GM19043 (cell line): ENCODE measurements around the gene ZC3H8.
"Not testable (repeated sequence)": the region's sequence is repeated elsewhere in the genome, so short reads cannot be mapped to it uniquely, and the experiment has no call there.

Source experiments
- ATAC-seq: cut with Tn5 transposase; IDR thresholded peaks from one replicate; pipeline ENCODE4 v1.9.1; 2021; ENCODE audit warnings: low read depth; ENCODE audit not compliant: unreplicated experiment

ZC3H8 gene

GRCh38 chr2:112260295-112260625, 5.4 kb upstream of the ZC3H8 start:
- ATAC-seq: no peak

DNA sequence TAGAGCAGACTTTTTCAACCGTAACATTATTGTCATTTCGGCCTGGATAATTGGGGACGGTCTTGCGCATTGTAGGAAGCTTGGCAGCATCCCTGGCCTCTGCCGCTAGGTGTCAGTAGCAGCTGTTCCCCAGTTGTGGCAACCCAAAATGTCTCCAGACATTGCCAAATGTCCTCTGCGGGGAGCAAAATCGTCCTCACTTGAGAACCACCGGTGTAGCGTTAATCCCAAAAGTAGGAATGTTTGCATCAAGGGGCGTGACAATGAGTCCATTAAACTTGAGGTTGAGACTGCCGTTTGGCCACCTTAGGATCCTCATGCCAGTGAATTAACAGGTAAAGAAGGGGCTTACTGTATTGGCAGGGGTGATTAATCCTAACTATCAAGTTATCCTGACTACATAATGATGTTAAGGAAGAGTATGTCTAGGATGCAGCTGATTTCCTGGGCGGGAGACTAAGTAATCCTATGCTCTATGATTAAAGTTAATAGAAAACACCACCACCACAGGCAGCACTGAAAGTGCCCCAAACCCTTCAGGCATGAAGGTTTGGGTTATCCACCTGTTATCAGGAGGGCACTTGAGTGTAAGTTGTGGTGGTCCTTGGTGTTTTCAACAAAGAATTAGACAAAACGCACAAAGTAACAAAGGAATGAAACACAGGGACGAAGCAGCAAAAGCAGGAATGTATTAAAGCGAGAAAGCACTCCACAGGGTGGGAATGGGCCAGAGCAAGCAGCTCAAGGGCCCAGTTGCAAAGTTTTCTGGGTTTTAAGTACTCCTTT, 4.9 kb upstream of the ZC3H8 start:
- no peak for ATAC-seq

GRCh38 chr2:112257575-112257974, 2.7 kb upstream of the ZC3H8 start:
- ATAC-seq: no peak

GRCh38 chr2:112256654-112257053, 1.8 kb upstream of the ZC3H8 start:
- ATAC-seq: no peak

DNA sequence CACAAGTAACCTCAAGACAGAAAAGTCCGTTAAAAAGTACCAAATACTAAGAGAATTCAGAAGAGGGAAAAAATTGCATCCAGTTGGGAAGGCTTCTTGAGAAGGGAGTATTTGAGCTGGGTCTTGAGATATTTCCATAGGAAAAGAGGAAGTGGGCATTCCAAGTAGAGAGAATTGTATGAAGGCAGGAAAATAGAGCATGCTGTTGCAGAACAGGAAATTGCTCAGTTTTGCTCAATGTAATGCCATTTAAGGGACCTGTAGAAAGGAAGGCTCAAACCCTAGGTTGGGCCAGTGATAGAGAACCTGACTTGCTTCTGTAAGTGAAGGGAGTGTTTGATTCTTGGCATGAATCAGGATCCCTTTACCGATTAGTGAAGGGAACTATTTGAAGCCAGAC, 1.0 kb upstream of the ZC3H8 start:
- ATAC-seq: no peak

- no peak for ATAC-seq
Measured at GRCh38 chr2:112253261-112253815, 1.5 kb downstream of the ZC3H8 start.

- no peak for ATAC-seq
Measured at GRCh38 chr2:112251271-112251670, 3.6 kb downstream of the ZC3H8 start.

- ATAC-seq: no peak
Measured at GRCh38 chr2:112244854-112245253, 10.0 kb downstream of the ZC3H8 start.

- no peak for ATAC-seq
Measured at GRCh38 chr2:112243233-112243632, 11.6 kb downstream of the ZC3H8 start.

- no peak for ATAC-seq
Measured at GRCh38 chr2:112242384-112242783, 12.5 kb downstream of the ZC3H8 start.

DNA sequence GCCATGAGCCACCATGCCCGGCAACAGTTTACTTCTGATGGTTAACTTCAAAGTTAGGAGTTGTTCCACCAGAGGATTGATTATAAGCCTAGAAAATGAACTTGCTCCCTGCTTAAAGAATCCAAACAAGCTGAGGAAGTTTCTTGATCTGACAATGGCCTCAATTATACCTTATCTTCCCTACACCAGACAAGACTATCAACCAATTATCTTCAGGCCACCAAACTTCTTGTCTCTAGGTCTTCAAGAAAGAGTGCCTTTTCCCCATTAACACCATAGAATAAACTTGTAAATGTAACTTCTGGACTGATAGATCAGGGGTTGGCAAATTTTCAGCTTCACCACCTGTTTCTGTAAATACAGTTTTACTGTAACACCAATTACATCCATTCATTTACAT, 15.0 kb downstream of the ZC3H8 start:
- no peak for ATAC-seq

DNA sequence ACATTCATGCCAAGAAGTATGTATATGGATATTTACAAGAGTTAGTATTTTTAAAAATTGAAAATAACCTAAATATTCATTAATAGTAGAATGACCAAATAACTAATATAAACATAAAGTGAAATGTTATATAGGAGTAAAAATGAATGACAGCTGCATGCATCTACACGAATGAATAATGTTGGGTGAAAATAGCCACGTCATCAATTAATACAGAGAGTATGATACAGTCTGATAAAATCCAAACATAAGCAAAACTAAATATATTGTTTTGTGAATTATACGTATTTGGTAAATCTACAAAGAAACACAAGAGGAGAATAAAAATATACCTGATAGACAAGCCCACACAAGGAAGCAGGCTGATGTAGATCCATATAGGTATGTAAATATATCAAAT, 24.5 kb downstream of the ZC3H8 start:
- ATAC-seq: no peak

- no peak for ATAC-seq
Measured at GRCh38 chr2:112229348-112229747, 25.5 kb downstream of the ZC3H8 start.

DNA sequence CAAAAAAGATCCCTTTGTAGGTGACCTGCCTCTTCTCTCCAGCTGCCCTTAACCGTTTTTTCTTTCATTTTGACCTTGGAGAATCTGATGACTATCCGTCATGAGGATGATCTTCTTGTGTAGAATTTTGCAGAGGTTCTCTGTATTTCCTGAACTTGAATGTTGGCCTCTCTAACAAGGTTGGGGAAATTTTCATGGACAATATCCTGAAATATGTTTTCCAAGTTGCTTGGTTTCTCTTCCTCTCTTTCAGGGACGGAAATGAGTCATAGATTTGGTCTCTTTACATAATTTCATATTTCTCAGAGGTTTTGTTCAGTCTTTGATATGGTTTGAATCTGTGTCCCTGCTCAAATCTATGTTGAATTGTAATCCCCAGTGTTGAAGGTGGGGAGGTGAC, 34.0 kb downstream of the ZC3H8 start:
- ATAC-seq: no peak

DNA sequence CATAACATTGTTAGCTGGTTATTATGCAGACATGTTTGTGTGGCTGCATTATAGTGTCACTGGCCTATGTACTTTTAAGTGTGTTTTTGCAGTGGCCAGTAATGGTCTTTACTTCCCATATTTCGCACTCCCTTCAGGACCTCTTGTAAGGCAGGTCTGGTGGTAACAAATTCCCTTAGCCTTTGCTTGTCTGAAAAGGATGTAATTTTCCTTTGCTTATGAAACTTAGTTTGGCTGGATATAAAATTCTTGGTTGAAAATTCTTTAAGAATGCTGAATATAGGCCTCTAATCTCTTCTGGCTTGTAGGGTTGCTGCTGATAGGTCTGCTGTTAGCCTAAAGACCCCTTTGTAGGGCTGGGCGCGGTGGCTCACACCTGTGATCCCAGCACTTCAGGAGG, 34.7 kb downstream of the ZC3H8 start:
- no peak for ATAC-seq

DNA sequence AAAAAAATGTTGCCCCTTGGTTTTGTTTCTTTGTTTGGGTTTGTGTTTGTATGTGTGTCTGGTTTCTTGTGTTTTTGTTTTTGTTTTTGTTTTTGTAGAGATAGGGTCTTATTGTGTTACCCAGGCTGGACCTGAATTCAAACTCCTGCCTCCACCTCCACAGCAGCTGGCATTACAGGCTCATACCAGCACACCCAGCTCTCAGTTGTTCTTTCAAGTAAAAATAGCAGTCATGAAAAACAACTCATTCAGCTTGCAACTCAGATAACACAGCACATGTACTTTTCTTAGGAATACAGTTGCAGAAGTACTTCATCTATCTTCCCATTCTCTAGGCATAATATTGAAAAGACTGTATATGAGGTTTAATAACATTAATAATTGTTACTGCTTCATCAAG, 37.0 kb downstream of the ZC3H8 start:
- ATAC-seq: no peak

GRCh38 chr2:112216167-112216566, 38.7 kb downstream of the ZC3H8 start:
- no peak for ATAC-seq

GRCh38 chr2:112207905-112208304, 46.9 kb downstream of the ZC3H8 start:
- ATAC-seq: not testable (repeated sequence)

- ATAC-seq: no peak
Measured at GRCh38 chr2:112204411-112204810, 50.4 kb downstream of the ZC3H8 start.

- no peak for ATAC-seq
Measured at GRCh38 chr2:112201696-112202430, 53.0 kb downstream of the ZC3H8 start.

DNA sequence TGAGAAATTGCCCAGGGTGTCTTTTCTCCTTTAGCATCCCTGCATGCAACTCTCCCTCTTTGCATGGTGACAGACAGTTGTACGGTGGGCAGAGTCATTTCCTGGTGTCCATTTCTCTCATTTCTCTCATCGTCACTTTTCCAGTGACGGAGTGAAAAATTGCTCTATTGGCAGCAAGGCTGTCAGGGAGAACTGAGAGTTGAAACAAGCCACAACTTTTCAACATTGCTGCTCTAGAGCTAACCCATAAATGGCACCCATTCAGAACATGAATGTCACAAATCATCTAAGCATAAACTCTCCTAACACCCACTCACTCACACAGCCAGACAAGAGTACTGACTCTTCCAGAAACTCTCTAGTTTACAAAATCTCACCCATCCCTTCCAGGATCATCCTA, 55.7 kb downstream of the ZC3H8 start:
- ATAC-seq: no peak

- no peak for ATAC-seq
Measured at GRCh38 chr2:112198780-112199179, 56.1 kb downstream of the ZC3H8 start.
